IMR-90 (cell line): Measurements from ENCODE around the gene CARNS1. TPM values are rescaled to one million over a fixed set of nuclear protein-coding genes. Genes with fewer than 3 reads are reported as not detected.
"Not testable (repeated sequence)": the region's sequence is repeated elsewhere in the genome, so short reads cannot be mapped to it uniquely, and the experiment has no call there.

Experiments
- ATAC-seq: fragments of 200-7000 bp; cut with Tn5 transposase; 2 replicates; pipeline ENCODE4 v1.9.1; 2020; ENCODE audit warnings: low read depth, mild to moderate bottlenecking, moderate library complexity
- BruUV-seq: library from RNA; stranded (reverse); fragments of 400-500 nt; replicated peaks from 2 replicates; lab custom pipeline; 2021; lab: Mats Ljungman, UMichigan
- CTCF ChIA-PET: fragments of 300-600 bp; formaldehyde crosslinking; extraction: SDS; loops from one replicate; lab custom pipeline; 2021; ENCODE audit warnings: antibody characterized with exemption; lab: Yijun Ruan, JAX
- POLR2A ChIA-PET: fragments of 300-600 bp; sonication (Branson Sonifier 250); formaldehyde crosslinking; loops from one replicate; lab custom pipeline; 2022; ENCODE audit warnings: antibody characterized with exemption; ENCODE audit not compliant: unreplicated experiment; lab: Charles Lee
- DNase-seq: peaks from one replicate; pipeline ENCODE4 v3.0.0; 2013
- H2AFZ ChIP-seq: replicated peaks from 2 replicates; pipeline ENCODE3; 2013; ENCODE audit warnings: low read length, mild to moderate bottlenecking; ENCODE audit not compliant: poor library complexity
- H2AK5ac ChIP-seq: 2 replicates; pipeline ENCODE4 v1.6.1; 2013; ENCODE audit warnings: low read depth, low read length, inconsistent platforms
- H2AK9ac ChIP-seq: replicated peaks from 2 replicates; pipeline ENCODE3; 2013; ENCODE audit warnings: mild to moderate bottlenecking, low read depth, low read length, moderate library complexity; ENCODE audit not compliant: poor library complexity
- H2BK120ac ChIP-seq: 2 replicates; pipeline ENCODE4 v1.6.1; 2013; ENCODE audit warnings: low read depth, low read length, inconsistent platforms
- H2BK15ac ChIP-seq: 3 replicates; pipeline ENCODE4 v1.6.1; 2013; ENCODE audit warnings: low read depth, low read length, inconsistent platforms
- H2BK20ac ChIP-seq: 2 replicates; pipeline ENCODE4 v1.6.1; 2013; ENCODE audit warnings: low read depth, mild to moderate bottlenecking, inconsistent platforms, low read length, moderate library complexity
- H2BK5ac ChIP-seq: 2 replicates; pipeline ENCODE4 v1.6.1; 2013; ENCODE audit warnings: mild to moderate bottlenecking, low read depth, low read length, inconsistent platforms; ENCODE audit not compliant: poor library complexity, severe bottlenecking
- H3K14ac ChIP-seq: replicated peaks from 2 replicates; pipeline ENCODE4 v1.6.1; 2013; ENCODE audit warnings: low read depth, low read length, inconsistent platforms
- H3K18ac ChIP-seq: 2 replicates; pipeline ENCODE4 v1.6.1; 2013; ENCODE audit warnings: low read depth, low read length, control low read depth
- H3K23ac ChIP-seq: 2 replicates; pipeline ENCODE4 v1.6.1; 2013; ENCODE audit warnings: low read depth, low read length, inconsistent platforms
- H3K27ac ChIP-seq: 2 replicates; pipeline ENCODE4 v1.5.1; 2013; ENCODE audit warnings: mild to moderate bottlenecking, control low read depth, low read length; ENCODE audit not compliant: insufficient read depth
- H3K27me3 ChIP-seq: 2 replicates; pipeline ENCODE4 v1.6.1; 2013; ENCODE audit warnings: low read length; ENCODE audit not compliant: control insufficient read depth, insufficient read depth
- H3K36me3 ChIP-seq: 2 replicates; pipeline ENCODE4 v1.6.1; 2013; ENCODE audit warnings: low read length, mixed read lengths; ENCODE audit not compliant: control insufficient read depth, insufficient read depth
- H3K4ac ChIP-seq: 2 replicates; pipeline ENCODE4 v1.6.1; 2013; ENCODE audit warnings: low read depth, low read length, inconsistent platforms
- H3K4me1 ChIP-seq: 2 replicates; pipeline ENCODE4 v1.6.1; 2013; ENCODE audit warnings: low read length, mixed read lengths; ENCODE audit not compliant: control insufficient read depth, insufficient read depth
- H3K4me2 ChIP-seq: 2 replicates; pipeline ENCODE4 v1.6.1; 2013; ENCODE audit warnings: low read depth, mild to moderate bottlenecking, control low read depth, low read length, moderate library complexity
- H3K4me3 ChIP-seq: 2 replicates; pipeline ENCODE4 v1.5.1; 2013; ENCODE audit warnings: low read depth, mild to moderate bottlenecking, control low read depth, low read length, moderate library complexity; ENCODE audit not compliant: insufficient read depth
- H3K56ac ChIP-seq: 2 replicates; pipeline ENCODE4 v1.6.1; 2013; ENCODE audit warnings: low read length, inconsistent platforms; ENCODE audit not compliant: insufficient read depth; ENCODE audit errors: extremely low read depth
- H3K79me1 ChIP-seq, 2 experiments: 2 replicates each; pipeline ENCODE4 v1.6.1; 2013; ENCODE audit warnings: low read length in 2 of 2, inconsistent platforms in 1 of 2, low read depth in 1 of 2
- H3K9ac ChIP-seq: 2 replicates; pipeline ENCODE4 v1.6.1; 2013; ENCODE audit warnings: low read depth, low read length, control low read depth
- H3K9me1 ChIP-seq: 2 replicates; pipeline ENCODE4 v1.6.1; 2013; ENCODE audit warnings: low read length, inconsistent platforms; ENCODE audit not compliant: insufficient read depth
- H3K9me3 ChIP-seq: 2 replicates; pipeline ENCODE4 v1.6.1; 2013; ENCODE audit warnings: low read length; ENCODE audit not compliant: control insufficient read depth, insufficient read depth
- H4K20me1 ChIP-seq: 2 replicates; pipeline ENCODE4 v1.6.1; 2013; ENCODE audit warnings: low read length, inconsistent platforms; ENCODE audit not compliant: insufficient read depth
- H4K5ac ChIP-seq: 2 replicates; pipeline ENCODE4 v1.6.1; 2013; ENCODE audit warnings: mild to moderate bottlenecking, low read depth, low read length, control low read depth
- H4K8ac ChIP-seq, 2 experiments: 2 replicates each; pipeline ENCODE4 v1.6.1; 2013; ENCODE audit warnings: low read depth in 2 of 2, low read length in 2 of 2, control low read depth in 1 of 2, inconsistent platforms in 1 of 2
- H4K91ac ChIP-seq: 2 replicates; pipeline ENCODE4 v1.6.1; 2013; ENCODE audit warnings: low read depth, low read length, inconsistent platforms; ENCODE audit not compliant: insufficient read depth
- WGBS, 2 experiments: methylation state at CpG; one replicate each; pipeline versions ENCODE4 v1.1.5 to v1.1.7; 2013; ENCODE audit warnings: missing lambda C conversion rate in 2 of 2; ENCODE audit not compliant: insufficient read length in 1 of 2; ENCODE audit errors: extremely low coverage in 2 of 2; 5-methylcytosine and 5-hydroxymethylcytosine counted together
- dilution Hi-C: fragments of 300-500 bp; cut with HindIII; formaldehyde crosslinking; loops from one replicate; pipeline ENCODE4 v1.14.3; 2018; ENCODE audit warnings: low sequenced_read_pairs; ENCODE audit not compliant: unreplicated experiment
- in situ Hi-C: fragments of 300-500 bp; cut with MboI; formaldehyde crosslinking; loops from 3 replicates; pipeline ENCODE4 v1.14.3; 2019; ENCODE audit warnings: low sequenced_read_pairs, inconsistent platforms, mixed read lengths
- intact Hi-C: fragments of 100-400 bp; cut with micrococcal nuclease; formaldehyde crosslinking; loops from 2 replicates; pipeline ENCODE4 v1.10.0; 2022
- polyA plus RNA-seq, 3 experiments: library from polyadenylated mRNA; depleted of rRNA; stranded (reverse); fragments of >200 nt; gene quantifications; 2 replicates each; pipeline ENCODE4 v1.2.3, GENCODE V29; 2012; ENCODE audit warnings: low replicate concordance in 1 of 3
- total RNA-seq: library from RNA; depleted of rRNA; stranded (reverse); fragments of >200 nt; gene quantifications from 2 replicates; pipeline ENCODE4 v1.2.3, GENCODE V29; 2012

The CARNS1 gene
- total and polyA plus RNA-seq, 2 of the 4 experiments (the other 2 are of a cell fraction): under 0.01 to 0.32 TPM

DNA sequence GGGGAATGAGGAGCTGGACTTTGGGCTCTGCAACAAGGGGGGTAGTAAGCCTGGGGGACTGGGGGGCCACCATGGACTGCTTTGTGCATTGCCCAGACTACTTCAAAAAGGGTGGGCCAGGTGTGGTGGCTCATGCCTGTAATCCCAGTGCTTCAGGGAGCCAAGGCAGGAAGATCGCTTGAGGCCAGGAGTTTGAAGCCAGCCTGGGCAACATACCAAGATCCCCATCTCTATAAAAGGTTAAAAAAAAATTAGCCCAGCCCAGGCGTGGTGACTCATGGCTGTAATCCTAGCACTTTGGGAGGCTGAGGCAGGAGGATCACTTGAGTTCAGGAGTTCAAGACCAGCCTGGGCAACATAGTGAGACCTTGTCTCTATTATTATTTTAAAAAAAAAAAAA is 50.1 kb downstream of the CARNS1 start:
- peak overlapping the region in 1 of 2 experiments; percentile 92; a peak in 1 of 4 replicates for H4K8ac ChIP-seq
- H4K20me1 ChIP-seq, H2BK15ac ChIP-seq, BruUV-seq, H3K27me3 ChIP-seq, intact Hi-C loops, H2BK20ac ChIP-seq, H3K23ac ChIP-seq, in situ Hi-C loops, dilution Hi-C loops, H3K9me3 ChIP-seq, ATAC-seq, H3K9ac ChIP-seq, H3K4me3 ChIP-seq, H2BK5ac ChIP-seq, H2BK120ac ChIP-seq, H3K56ac ChIP-seq, H3K36me3 ChIP-seq, DNase-seq, H3K4me2 ChIP-seq, H4K5ac ChIP-seq, H3K27ac ChIP-seq, H4K91ac ChIP-seq, H2AFZ ChIP-seq, POLR2A ChIA-PET, H3K14ac ChIP-seq, H3K4me1 ChIP-seq, H3K18ac ChIP-seq: not testable (repeated sequence)
- no CpG with 5 or more reads among the region's 2 CpGs for WGBS, 2 experiments
- H2AK9ac ChIP-seq: peak overlapping the region; percentile 95
- CTCF ChIA-PET: interaction anchor here (0.6 to 0.9 kb wide), 2 partner anchors 21 to 114 kb away, joined by 3 to 4 read pairs; no protein-coding TSS in a partner anchor
- peaks cover 12% of the 10 kb centered on the region for H3K9me1 ChIP-seq
- H3K4ac ChIP-seq: peak overlapping the region; percentile 84; the same call in 1 of the 2 replicates
- peaks cover 4 to 24% of the 10 kb centered on the region in 2 experiments; a peak in 2 of 4 replicates for H3K79me1 ChIP-seq
- H2AK5ac ChIP-seq: peak overlapping the region; percentile 49; the same call in 1 of the 2 replicates
